IPS-18a (cell line): ENCODE data around the gene KIAA1210.

ENCODE experiments used
- H3K27ac ChIP-seq: one replicate; pipeline ENCODE4 v1.5.1; 2013; ENCODE audit warnings: low read length
- H3K27me3 ChIP-seq: one replicate; pipeline ENCODE4 v1.6.1; 2013; ENCODE audit warnings: mild to moderate bottlenecking, low read length; ENCODE audit not compliant: control insufficient read depth, insufficient read depth
- H3K36me3 ChIP-seq: one replicate; pipeline ENCODE4 v1.6.1; 2013; ENCODE audit warnings: low read depth, low read length; ENCODE audit not compliant: control insufficient read depth
- H3K4me1 ChIP-seq: one replicate; pipeline ENCODE4 v1.6.1; 2013; ENCODE audit warnings: low read depth, low read length; ENCODE audit not compliant: control insufficient read depth
- H3K4me3 ChIP-seq: one replicate; pipeline ENCODE4 v1.5.1; 2013; ENCODE audit warnings: low read length
- H3K9ac ChIP-seq: one replicate; pipeline ENCODE4 v1.6.1; 2013; ENCODE audit warnings: mild to moderate bottlenecking, low read length, moderate library complexity
- H3K9me3 ChIP-seq: one replicate; pipeline ENCODE4 v1.6.1; 2013; ENCODE audit warnings: low read depth, low read length; ENCODE audit not compliant: control insufficient read depth

KIAA1210 gene

DNA sequence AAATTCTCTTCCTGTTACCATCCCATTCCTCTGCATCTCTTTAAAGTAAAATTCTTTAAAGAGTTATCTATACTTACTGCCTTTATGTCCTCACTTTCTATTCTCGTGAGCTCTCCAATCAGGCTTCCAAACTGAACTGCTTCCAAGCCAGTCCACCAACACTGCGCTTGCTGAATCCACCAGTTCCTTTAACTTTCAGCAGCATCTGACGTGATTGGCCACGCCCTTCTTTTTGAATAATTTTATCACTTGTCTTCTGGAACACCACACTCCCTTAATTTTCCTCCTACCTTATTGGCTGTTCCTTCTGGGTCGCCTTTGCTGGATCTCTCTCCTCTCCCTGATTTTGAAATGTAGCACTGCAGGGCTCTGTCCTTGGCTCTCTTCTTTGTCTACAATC is at the start of gene KIAA1210:
Gene KIAA1210 (minus strand): TSS at position 163 of the 400 bp plus-strand sequence. CDS start 4,170 bp downstream, outside the sequence.
- H3K9me3 ChIP-seq = peaks cover 2% of the 10 kb centered on the region
- H3K9ac ChIP-seq = no peak within 1 kb of the TSS
- no peaks in the 10 kb centered on the region for H3K4me1 ChIP-seq

DNA sequence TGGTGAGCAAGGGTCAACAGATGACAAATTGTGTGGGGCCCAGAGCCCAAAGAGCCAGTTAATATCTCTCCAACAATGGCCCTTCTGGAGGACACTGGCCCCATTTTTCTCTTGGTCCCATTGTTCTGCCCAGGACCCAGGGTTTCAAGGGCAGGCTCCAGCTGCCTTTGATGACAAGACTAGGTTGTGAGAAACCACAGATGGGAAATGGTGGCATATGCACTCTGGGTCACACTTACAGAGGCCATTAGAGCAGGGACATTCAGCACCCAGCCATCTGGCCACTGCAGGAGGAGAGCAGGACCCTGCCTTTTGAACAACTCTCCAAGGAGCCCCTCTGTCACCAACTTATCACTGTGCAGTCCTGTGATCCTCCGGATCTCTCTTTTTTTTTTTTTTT is 49.7 kb upstream of the KIAA1210 start:
- Histone ChIP-seq H3K9me3 (peaks cover 10% of the 10 kb centered on the region), H3K27ac (no peak overlapping the region), H3K4me1 (no peaks in the 10 kb centered on the region), H3K27me3 (no peaks in the 10 kb centered on the region), H3K36me3 (no peaks in the 10 kb centered on the region), H3K9ac (no peak overlapping the region), H3K4me3 (no peak overlapping the region)

More for the DNA sequence above, at the start of gene KIAA1210:
- H3K4me3 ChIP-seq = no peak within 1 kb of the TSS
- H3K36me3 ChIP-seq = no peaks in the 10 kb centered on the region
- H3K27me3 ChIP-seq = no peaks in the 10 kb centered on the region
- no peak within 1 kb of the TSS for H3K27ac ChIP-seq

DNA sequence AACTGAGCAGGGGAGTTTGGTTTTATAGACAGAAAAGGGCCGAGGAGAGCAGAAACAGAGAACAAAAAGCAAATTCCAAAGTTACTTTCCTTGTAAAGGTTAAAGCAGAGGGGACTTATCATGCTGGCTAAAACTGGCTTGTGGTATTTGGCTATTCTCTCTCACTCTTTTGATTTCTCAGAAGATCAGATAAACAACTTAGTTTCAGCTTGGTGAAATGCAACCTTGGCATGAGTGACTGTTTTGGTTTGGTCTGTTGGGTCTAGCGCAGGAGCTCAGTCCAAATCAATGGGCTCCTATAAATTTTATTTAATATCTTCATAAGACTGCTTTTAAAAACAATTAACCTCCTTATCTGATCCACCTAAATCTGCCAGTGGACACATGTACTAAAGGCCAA is 47.3 kb upstream of the KIAA1210 start:
- Histone ChIP-seq H3K4me3 (no peak overlapping the region), H3K36me3 (no peaks in the 10 kb centered on the region), H3K27me3 (no peaks in the 10 kb centered on the region), H3K9me3 (peaks cover 16% of the 10 kb centered on the region), H3K9ac (no peak overlapping the region), H3K27ac (no peak overlapping the region), H3K4me1 (no peaks in the 10 kb centered on the region)

DNA sequence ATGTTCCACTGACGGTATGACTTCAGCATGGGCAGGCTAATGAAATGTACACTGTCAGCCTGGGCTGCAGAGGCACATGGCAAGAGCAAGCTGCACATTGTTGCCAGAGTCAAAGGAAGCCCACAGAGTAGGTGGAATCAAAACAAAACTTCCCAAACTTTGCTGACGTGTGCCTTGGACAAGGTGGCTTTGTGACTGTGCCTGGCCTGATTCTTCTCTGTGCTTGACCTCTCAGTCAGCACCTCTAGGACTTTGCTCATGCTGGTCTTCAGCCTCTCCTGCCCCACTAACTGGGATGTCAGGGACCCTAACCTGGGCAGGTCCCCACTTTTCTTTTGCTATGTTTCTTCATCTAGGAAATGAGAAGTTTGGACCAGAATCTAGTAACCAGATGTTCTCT is 40.5 kb upstream of the KIAA1210 start:
- H3K36me3 ChIP-seq = no peaks in the 10 kb centered on the region
- H3K4me3 ChIP-seq = no peak overlapping the region
- H3K27me3 ChIP-seq = no peaks in the 10 kb centered on the region
- no peak overlapping the region for H3K27ac ChIP-seq
- H3K9me3 ChIP-seq = peaks cover 28% of the 10 kb centered on the region
- H3K4me1 ChIP-seq = no peaks in the 10 kb centered on the region
- no peak overlapping the region for H3K9ac ChIP-seq

DNA sequence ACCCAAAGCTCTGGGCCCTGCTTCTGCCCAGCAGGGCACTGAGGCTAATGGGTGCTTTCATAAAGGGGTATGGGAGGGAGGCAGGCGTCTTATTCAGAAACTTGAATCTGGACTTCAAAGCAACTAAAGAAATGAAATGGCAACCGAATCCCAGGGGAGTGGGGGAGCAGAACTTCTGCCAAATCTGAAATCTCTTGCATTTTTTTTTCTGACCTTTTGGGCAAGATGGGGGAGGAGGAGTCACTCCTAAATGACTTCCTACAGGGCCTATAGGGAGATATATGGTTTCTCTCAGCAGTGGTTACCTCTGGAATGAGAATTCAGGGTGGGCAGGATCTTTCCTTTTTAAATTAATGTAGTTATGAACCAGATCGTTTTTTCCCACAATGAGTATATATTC is 30.6 kb upstream of the KIAA1210 start:
- Histone ChIP-seq H3K9ac (no peak overlapping the region), H3K27me3 (no peaks in the 10 kb centered on the region), H3K4me1 (no peaks in the 10 kb centered on the region), H3K36me3 (no peaks in the 10 kb centered on the region), H3K27ac (no peak overlapping the region), H3K4me3 (no peak overlapping the region), H3K9me3 (peaks cover 10% of the 10 kb centered on the region)

DNA sequence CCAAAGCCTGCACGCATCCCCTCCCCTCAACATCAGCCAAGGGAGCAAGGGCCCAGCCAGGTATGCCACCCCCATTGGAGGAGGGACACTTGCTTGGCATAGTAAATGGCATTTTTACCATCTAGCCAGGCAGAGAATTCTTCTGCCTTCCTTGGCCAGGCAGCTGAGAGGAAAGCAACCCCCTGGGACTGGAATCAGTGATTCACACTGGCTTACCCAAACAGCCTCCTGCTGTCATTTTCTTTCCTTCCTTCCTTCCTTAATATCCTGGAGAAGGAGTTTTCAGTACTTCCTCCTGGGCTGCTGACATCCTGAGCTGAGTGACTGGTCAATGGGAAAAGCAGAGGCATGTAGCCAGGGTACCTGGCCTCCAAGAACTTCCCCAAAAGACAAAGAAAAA is 28.6 kb upstream of the KIAA1210 start:
- Histone ChIP-seq H3K9me3 (peaks cover 13% of the 10 kb centered on the region), H3K9ac (no peak overlapping the region), H3K27ac (no peak overlapping the region), H3K4me1 (no peaks in the 10 kb centered on the region), H3K4me3 (no peak overlapping the region), H3K27me3 (no peaks in the 10 kb centered on the region), H3K36me3 (no peaks in the 10 kb centered on the region)

DNA sequence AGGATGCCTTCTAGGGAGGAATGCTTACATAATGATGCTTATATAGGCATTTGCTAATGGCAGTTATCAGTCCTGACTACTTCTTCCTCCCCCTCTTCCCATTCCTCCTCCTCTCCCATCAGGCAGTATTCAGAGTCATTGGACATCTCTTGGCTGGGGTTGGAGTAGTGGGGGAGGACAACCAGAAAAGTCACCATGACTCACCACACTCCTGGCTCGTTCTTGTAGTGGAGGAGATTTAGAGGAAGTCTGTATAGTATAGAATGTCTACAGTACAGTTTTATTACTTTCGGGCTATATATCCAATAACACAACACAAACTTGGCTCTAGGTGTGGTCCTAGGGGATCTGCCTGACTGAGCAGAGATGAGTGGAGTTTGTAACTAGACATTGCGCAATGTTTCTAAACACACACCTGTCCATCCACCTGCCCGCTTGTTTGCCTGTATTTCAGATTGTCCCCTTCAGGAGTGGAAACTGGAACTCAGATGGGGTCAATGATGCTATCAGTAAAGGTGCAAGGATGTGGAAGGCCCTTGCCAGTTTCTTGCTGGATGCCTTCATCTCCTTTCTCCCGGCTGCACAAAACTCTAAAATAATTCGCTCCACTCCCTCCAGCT is 27.9 kb upstream of the KIAA1210 start:
- Histone ChIP-seq H3K4me1 (no peaks in the 10 kb centered on the region), H3K27ac (no peak overlapping the region), H3K27me3 (no peaks in the 10 kb centered on the region), H3K36me3 (no peaks in the 10 kb centered on the region), H3K9ac (no peak overlapping the region), H3K9me3 (peaks cover 13% of the 10 kb centered on the region), H3K4me3 (no peak overlapping the region)

DNA sequence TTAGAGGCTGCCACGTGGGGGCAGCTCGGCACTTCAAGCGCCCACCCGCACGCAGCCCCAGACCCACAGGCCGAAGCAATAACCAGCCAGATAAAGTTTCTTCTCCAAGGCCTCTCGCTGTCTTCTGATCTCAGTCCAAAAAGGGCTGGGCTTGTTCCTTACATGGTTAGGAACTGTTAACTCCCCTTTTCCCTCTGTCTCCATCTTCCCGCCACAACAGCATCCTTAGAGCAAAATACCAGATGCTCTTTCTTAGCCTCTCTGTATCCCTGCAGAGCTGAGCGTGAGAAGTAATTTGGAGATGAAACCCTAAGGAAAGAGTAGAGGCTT is 23.4 kb upstream of the KIAA1210 start:
- Histone ChIP-seq H3K4me1 (no peaks in the 10 kb centered on the region), H3K4me3 (no peak overlapping the region), H3K9ac (no peak overlapping the region), H3K27ac (no peak overlapping the region), H3K27me3 (no peaks in the 10 kb centered on the region), H3K9me3 (peaks cover 12% of the 10 kb centered on the region), H3K36me3 (no peaks in the 10 kb centered on the region)

DNA sequence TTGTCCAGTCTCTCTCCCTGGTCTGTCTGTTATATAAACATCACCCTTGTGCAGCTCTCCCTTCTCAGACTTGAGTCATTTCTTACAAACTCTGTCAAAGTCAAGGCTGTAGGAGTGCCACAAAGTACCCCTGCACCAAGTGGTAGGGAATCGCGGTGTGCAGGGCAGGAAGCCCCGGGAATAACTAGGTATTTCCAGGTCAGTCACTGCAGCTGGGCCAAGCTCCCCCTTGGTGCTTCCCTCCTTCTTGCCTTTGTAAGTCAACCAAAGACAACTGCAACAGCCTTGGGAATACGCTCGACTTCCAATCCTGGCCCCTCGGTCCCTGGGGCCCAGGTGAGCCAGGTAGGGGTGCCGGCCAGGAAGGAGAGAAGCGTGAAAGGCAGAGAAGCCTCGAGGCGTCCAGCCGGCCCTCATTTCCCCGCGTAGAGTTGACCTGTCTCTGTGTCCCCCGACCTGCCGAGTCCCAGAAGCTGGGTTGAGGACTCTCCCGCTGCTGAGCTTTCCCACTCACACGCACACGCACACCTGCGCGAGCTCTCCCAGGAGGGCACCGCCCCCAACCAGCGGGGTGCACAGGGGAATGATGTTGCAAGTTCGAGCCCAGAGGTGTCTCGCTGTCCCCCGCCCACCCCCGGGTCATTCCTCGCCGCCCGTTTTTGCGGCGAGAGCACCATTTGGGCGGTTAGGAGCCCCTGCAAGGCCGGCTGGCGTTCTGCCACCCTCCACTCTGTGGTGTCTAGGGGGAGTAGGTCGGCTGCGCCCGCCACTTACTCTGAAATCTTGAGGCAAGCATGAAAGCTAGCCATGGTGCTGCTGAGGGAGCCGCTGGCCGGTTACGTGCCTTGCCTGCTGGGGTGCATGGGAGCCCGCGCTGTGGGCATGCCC is 22.8 kb upstream of the KIAA1210 start:
- H3K27me3 ChIP-seq = no peaks in the 10 kb centered on the region
- peaks cover 12% of the 10 kb centered on the region for H3K9me3 ChIP-seq
- H3K4me3 ChIP-seq = no peak overlapping the region
- H3K4me1 ChIP-seq = no peaks in the 10 kb centered on the region
- no peak overlapping the region for H3K27ac ChIP-seq
- H3K36me3 ChIP-seq = no peaks in the 10 kb centered on the region
- H3K9ac ChIP-seq = no peak overlapping the region

DNA sequence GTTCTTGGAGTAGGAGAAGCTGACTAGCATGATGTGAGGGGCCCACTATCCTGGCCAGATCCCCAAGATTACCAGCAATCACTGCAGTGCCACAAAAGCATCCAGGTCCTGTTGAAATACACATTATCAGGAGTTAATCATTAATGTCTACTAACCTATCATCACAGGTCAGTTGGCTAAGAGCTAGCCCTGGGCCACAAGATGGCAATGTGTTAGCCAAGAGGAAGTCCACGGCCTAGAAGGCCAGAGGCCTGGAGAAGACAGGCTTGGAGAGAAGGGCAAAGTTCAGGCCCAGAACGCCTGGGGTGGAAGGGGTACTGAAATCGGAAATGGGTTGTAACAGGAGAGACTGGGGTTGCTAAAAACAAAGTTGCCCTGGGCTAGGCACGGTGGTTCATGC is 19.9 kb upstream of the KIAA1210 start:
- Histone ChIP-seq H3K9ac (no peak overlapping the region), H3K4me1 (no peaks in the 10 kb centered on the region), H3K4me3 (no peak overlapping the region), H3K27ac (no peak overlapping the region), H3K27me3 (no peaks in the 10 kb centered on the region), H3K9me3 (peaks cover 13% of the 10 kb centered on the region), H3K36me3 (no peaks in the 10 kb centered on the region)

DNA sequence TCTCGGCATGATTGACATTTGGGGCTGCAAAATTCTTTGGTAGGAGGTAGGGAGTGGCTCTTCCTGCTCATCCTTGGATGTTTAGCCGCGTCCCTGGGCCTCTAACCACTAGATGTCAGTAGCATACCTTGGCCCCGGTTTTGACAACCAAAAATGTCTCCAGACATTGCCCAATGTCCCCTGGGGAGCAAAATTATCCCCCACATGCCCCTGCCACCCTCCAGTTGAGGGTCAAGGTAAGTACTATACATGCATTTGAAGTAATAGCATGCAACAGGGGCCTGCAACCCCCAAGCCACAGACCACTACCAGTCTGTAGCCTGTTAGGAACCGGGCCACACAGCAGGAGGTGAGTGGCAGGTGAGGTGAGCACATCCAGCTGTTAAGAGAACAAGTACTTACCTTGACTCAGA is 17.6 kb upstream of the KIAA1210 start:
- no peak overlapping the region for H3K27ac ChIP-seq
- H3K27me3 ChIP-seq = no peaks in the 10 kb centered on the region
- no peaks in the 10 kb centered on the region for H3K36me3 ChIP-seq
- no peak overlapping the region for H3K9ac ChIP-seq
- no peaks in the 10 kb centered on the region for H3K4me1 ChIP-seq
- H3K9me3 ChIP-seq = peaks cover 10% of the 10 kb centered on the region
- no peak overlapping the region for H3K4me3 ChIP-seq

DNA sequence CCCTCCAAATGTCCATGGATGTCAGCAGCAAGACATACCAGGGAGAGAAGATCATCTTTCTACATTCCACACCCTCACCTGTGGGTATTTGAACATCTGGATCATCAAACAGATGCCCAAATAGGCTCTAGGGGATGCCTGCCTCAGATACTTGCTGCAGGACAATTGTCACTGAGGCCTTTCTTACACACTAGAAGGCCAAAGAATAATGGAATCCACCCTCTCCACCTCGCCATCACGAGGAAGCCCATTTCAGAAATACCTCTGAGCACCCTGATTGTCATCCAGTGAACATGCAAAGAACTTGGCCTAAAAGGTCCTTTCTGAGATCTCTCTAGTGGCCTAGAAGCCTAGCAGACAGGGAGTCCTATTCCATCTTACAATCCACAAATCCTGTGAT is 6.9 kb upstream of the KIAA1210 start:
- Histone ChIP-seq H3K27me3 (no peaks in the 10 kb centered on the region), H3K4me3 (no peak overlapping the region), H3K9me3 (peaks cover 6% of the 10 kb centered on the region), H3K27ac (no peak overlapping the region), H3K36me3 (no peaks in the 10 kb centered on the region), H3K4me1 (no peaks in the 10 kb centered on the region), H3K9ac (no peak overlapping the region)
